RPMI8226 (cell line): ENCODE data around the gene ARHGAP44.
"Not testable (repeated sequence)": the region's sequence is repeated elsewhere in the genome, so short reads cannot be mapped to it uniquely, and the experiment has no call there.

Experiments used
- DNase-seq: peaks from one replicate; pipeline ENCODE4 v3.0.0-alpha.2; 2015

ARHGAP44 gene

DNA sequence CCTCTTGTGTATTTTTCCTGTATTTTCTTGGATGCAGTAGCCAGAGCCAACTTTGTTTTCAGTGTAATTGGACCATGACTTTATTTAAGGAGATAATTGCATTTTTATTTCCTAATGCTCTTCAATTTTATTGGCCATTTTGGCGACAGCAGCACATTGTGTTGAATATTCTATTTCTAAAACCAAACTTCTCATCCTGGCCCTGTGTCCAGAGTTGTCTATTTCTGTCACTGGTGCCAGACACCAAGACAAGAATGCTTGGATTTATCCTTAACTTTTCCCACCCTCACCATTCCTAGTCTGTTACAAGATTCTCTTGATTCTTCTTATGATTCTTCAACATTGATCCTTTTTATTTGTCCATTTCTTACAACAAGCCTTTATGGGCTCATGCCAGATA lies 37.1 kb downstream of the ARHGAP44 start:
- DNase-seq: no peak

- no peak for DNase-seq
Measured at GRCh38 chr17:12830777-12831247, 41.5 kb downstream of the ARHGAP44 start.

DNA sequence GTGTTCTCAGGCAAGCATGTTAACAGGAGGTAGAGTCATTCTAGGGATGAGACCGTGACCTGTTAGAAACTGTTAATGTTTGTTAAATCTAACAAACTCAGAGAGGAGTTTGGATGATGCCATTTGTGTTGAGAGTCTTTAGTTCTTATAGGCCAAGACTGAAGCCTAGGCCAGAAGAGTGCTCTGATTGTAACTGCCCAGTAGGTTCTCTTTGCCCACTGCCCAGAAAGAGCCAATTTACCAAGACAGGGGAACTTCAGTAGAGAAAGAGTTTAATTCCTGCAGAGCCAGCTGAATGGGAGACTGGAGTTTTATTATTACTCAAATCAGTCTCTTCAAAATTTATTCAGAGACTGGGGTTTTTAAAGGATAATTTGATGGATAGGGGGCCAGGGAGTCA lies 42.5 kb downstream of the ARHGAP44 start:
- no peak for DNase-seq

DNA sequence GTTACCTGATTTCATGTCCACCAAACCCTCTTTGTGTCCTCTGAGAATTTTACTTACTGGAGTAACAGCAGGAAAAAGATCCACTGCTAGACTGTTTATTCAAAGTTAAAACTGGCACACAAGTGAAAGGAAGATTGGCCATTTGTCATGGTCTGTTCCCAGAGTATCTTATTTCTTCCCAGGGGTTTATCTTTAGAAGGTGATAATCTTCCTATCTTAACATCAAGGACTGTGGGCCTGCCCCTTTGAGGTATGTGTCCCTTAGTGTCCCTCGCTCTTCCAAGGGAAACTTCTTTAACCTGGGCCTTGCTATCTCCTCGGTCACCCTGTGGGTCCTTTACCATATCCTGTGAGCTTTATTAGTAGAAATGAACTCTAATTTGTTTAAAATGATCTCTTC lies 49.7 kb downstream of the ARHGAP44 start:
- DNase-seq: no peak

GRCh38 chr17:12842936-12843335 lies 53.6 kb downstream of the ARHGAP44 start:
- DNase-seq: no peak

GRCh38 chr17:12850996-12851395 lies 61.7 kb downstream of the ARHGAP44 start:
- no peak for DNase-seq

- DNase-seq: no peak
Measured at GRCh38 chr17:12851901-12852435, 62.7 kb downstream of the ARHGAP44 start.

DNA sequence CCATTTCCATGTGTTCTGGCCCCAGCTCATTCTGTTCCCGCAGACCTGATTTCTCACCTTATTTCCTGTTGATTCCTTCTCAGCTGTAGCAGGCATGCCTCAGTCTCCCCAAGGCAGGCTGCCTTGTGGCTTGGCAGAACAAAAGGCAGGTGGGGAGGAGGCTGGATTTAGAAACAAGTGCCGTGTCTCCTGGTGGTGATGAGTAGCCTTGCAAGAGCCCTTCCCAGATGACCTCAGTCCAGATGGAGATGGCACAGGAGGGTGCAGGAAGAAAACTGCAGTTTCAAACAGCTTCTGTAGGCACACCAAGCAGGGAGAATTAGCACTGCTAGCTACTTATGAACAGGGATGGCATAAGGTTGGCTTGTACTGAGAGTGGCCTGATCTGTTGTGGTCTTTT lies 64.6 kb downstream of the ARHGAP44 start:
- DNase-seq: no peak

GRCh38 chr17:12856416-12856815 lies 67.1 kb downstream of the ARHGAP44 start:
- DNase-seq: no peak

DNA sequence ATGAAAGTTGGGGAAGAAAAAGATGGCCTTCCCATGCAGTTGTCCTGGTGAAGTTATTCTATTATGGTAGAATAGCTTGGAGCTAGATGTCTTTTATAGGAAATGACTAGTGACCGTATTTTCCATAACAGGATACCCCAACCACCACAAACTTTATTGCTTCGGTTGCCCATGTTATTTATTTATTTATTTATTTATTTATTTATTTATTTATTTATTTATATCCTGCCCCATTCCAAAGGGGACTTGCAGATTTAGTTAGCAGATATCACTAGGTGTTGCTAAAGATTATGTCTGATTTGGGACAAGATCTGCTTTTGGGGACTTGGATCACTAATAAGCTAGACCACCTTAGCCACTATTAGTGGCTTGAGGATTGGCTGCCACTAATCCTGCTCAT lies 68.3 kb downstream of the ARHGAP44 start:
- no peak for DNase-seq

- no peak for DNase-seq
Measured at GRCh38 chr17:12859520-12859919, 70.2 kb downstream of the ARHGAP44 start.

DNA sequence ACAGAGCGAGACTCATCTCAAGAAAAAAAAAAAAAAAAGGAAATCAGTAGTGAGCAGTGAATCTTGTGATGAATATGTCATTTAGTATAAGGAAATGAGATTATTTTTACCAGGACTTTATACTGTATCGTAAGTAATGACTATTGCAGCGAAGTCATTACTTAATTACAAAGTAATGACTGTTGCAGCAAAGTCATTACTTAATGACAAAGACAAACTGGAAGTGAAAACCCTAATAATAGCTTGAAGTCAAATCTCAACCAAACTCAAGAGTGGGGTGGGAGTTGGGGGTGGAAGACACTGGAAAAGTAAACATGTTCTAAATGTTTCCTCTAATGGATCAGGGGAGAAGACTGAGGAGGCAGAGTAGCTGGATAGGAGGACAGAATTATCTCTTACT lies 76.5 kb downstream of the ARHGAP44 start:
- no peak for DNase-seq

DNA sequence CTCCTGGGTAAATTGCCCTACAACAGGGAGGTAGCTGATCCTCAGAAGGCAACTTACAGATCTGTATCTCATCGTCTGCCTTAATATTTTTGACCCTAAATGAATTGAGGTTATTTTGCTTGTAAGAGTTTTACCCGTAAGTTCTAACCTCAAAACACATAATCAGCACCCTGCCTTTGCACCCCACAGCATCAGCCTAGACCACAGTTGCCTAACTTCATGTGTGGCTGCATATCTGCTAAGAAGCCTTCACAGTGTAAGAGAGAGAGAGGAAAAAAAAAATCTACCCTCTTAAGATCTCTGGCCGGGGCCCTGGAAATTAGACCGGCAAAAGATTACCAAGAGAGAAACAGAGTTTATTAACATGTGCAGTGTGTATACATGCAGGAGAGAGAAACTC lies 76.9 kb downstream of the ARHGAP44 start:
- no peak for DNase-seq

GRCh38 chr17:12867726-12868125 lies 78.4 kb downstream of the ARHGAP44 start:
- no peak for DNase-seq

DNA sequence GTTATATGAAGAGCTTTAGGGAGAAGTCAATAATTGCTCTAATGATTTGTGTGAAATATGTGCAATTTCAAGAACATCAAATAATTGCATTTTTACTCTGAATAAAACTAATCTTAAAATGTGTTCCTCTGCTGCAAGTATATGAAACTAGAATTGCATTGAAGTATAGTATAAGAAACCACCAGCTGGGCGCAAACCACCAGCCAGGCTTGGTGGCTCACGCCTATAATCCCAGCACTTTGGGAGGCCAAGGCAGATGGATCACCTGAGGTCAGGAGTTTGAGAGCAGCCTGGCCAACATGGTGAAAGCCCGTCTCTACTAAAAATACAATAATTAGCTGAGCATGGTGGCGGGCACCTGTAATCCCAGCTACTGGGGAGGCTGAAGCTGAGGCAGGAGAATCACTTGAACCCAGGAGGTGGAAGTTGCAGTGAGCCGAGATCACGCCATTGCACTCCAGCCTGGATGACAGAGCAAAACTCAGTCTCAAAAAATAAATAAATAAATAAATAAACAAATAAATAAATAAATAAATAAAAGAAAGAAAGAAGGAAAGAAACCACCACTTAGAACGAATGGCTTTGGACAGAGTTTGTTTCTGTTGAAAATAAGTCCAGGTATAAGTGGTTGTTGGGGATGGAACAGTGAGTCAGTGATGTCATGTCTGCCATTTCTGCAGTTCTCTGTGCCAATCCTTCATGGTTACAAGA lies 84.3 kb downstream of the ARHGAP44 start:
- DNase-seq: not testable (repeated sequence)

DNA sequence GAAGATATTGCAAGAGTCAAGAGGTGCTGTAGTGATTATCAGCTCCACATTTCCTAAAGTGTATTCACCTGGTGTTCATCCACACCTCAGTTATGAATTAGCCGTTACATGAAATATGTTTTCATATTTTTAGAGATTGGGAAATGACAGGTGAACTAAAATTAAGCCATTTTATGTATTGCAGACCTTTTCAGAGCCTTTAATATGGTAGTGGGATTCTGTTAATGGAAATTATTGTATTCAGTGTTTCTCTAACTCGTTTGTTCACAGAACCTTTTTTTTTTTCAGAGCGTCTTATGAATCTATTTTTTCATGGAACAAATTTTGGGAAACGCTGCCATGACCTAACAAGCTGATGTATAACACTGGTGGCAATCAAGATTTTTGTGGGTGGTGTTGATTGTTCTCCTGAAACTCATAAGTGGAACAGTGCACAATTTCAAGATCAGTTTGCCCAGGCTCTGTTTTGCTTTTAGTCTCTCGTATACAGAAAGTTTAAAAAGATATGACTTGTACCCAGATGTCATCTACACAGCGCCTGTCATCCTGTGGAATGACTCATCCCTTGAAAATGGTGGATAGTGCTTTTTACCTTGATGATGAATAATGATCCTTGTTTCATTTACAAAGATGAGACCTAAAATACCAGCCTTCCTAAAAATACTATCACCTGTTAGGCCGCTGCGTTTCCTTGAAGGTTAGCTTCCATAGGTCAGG lies 88.8 kb downstream of the ARHGAP44 start:
- DNase-seq: no peak

GRCh38 chr17:12879096-12879495 lies 89.8 kb downstream of the ARHGAP44 start:
- DNase-seq: not testable (repeated sequence)

GRCh38 chr17:12883472-12883871 lies 94.2 kb downstream of the ARHGAP44 start:
- DNase-seq: no peak

DNA sequence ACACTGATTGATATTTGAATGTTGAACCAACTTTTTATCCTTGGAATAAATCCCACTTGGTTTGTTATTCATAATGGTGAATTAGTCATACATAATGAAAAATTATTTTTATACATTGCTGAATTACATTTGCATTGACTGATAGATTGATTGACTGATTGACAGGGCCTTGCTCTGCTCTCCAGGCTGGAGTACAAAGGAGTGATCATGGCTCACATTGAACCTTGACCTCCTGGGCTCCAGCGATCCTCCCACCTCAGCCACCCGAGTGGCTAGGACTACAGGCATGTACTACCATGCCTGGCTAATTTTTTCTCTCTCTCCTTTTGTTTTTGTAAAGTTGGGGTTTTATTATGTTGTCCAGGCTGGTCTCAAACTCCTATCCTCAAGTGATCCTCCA lies 97.8 kb downstream of the ARHGAP44 start:
- no peak for DNase-seq

DNA sequence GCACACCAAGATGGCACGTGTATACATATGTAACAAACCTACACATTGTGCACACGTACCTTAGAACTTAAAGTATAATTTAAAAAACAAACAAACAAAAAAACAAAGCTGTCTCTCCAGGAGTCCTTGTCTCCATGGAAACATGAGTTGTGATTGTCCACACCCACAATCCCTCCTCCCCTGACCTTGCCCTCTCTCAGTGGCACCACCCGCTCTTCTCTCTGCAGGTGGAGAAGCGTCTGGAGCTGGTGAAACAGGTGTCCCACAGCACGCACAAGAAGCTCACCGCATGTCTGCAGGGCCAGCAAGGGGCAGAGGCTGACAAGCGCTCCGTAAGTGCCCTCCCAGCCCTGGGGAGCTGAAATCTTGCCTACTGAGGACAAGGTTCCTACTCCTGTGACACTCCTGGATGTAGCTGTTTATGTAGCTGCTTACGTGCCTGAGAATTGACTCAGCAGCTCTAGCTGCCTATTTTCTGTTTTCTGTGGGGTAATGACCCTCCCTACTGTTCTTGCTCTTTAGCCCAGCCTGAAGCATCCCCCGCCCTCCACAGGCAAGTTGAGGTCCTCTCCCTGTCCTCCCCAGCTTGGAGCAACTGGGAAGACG lies 107.0 kb downstream of the ARHGAP44 start:
- peak; percentile 19 for DNase-seq

DNA sequence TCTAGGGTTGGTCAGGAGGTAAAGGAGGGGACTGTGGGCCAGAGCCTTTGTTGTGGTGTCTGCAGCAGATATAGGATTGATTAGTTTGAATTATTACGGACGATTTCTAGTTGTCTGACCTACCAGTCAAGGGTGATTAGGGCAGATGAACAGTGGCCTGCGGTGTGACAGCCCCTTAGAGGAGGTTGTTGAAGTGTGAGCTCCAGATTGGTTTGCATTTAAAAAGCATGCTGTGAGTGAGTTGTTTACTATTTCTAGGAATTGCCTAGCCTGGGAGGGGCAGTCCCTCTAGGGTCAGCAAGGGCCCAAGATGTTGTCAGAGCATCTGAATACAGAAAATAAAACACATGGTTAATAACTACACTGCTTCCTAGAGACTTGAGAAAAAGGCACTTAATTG lies 108.8 kb downstream of the ARHGAP44 start:
- no peak for DNase-seq

- DNase-seq: no peak
Measured at GRCh38 chr17:12899604-12900003, 110.3 kb downstream of the ARHGAP44 start.

- DNase-seq: peak; percentile 36
Measured at GRCh38 chr17:12900474-12900873, 111.2 kb downstream of the ARHGAP44 start.

GRCh38 chr17:12902046-12902445 lies 112.7 kb downstream of the ARHGAP44 start:
- DNase-seq: no peak
